Prostate gland (tissue), 2 donors: ENCODE results near the gene MOGAT1.

ENCODE experiments used
- CTCF ChIP-seq, 4 experiments: fragments of 200-600 bp in 2 of 4; fragments of 450-650 bp in 2 of 4; sonication (generic) in 2 of 4; IDR thresholded peaks; 1 replicate in 3 of 4; 2 replicates in 1 of 4; pipeline ENCODE4 v1.5.1; 2016 to 2019; ENCODE audit warnings: antibody characterized with exemption in 4 of 4, mild to moderate bottlenecking in 2 of 4, moderate library complexity in 2 of 4
- POLR2A ChIP-seq: fragments of 450-650 bp; IDR thresholded peaks from one replicate; pipeline ENCODE4 v1.6.1; 2016; ENCODE audit warnings: antibody characterized with exemption, mild to moderate bottlenecking
- POLR2AphosphoS5 ChIP-seq: sonication (generic); formaldehyde crosslinking; IDR thresholded peaks from one replicate; pipeline ENCODE4 v1.6.1; 2017; ENCODE audit warnings: antibody characterized with exemption

- TF ChIP-seq CTCF (IDR thresholded peaks at IDR 0.05), result no peak
- no peak for TF ChIP-seq POLR2A
- no peak for TF ChIP-seq POLR2AphosphoS5
These were observed 19.6 kb upstream of the MOGAT1 start for GRCh38 chr2:222651718-222652418.
